Activated CD4-positive, alpha-beta T cell treated with anti-CD3 and anti-CD28 coated beads, Interleukin-2, Interleukin-6, amounts not matched to agents 100 ng/mL and 50 ng/mL, durations not matched to agents 16 hours and 8 hours (primary cell): ENCODE data around the gene GRID1.

Experiments used
- DNase-seq: peaks from one replicate; pipeline ENCODE4 v3.0.0-alpha.2; 2020

The GRID1 gene

GRCh38 chr10:86225103-86225782, 141.4 kb downstream of the GRID1 start:
- DNase-seq: peak; percentile 7

GRCh38 chr10:86224354-86225102, 142.1 kb downstream of the GRID1 start:
- DNase-seq: no peak

GRCh38 chr10:86223256-86223655, 143.3 kb downstream of the GRID1 start:
- no peak for DNase-seq

- no peak for DNase-seq
These were observed 143.9 kb downstream of the GRID1 start for GRCh38 chr10:86222687-86223086.

GRCh38 chr10:86222336-86222650, 144.3 kb downstream of the GRID1 start:
- DNase-seq: no peak

- DNase-seq: no peak
These were observed 144.9 kb downstream of the GRID1 start for GRCh38 chr10:86221442-86222335.

GRCh38 chr10:86220626-86221025, 146.0 kb downstream of the GRID1 start:
- DNase-seq: no peak

- DNase-seq: no peak
These were observed 147.3 kb downstream of the GRID1 start for GRCh38 chr10:86219271-86219670.

GRCh38 chr10:86218842-86219241, 147.8 kb downstream of the GRID1 start:
- DNase-seq: no peak

GRCh38 chr10:86218160-86218559, 148.4 kb downstream of the GRID1 start:
- no peak for DNase-seq

- DNase-seq: no peak
These were observed 149.1 kb downstream of the GRID1 start for GRCh38 chr10:86217371-86218080.

- no peak for DNase-seq
These were observed 149.7 kb downstream of the GRID1 start for GRCh38 chr10:86216886-86217285.

GRCh38 chr10:86215712-86216111, 150.9 kb downstream of the GRID1 start:
- DNase-seq: no peak

GRCh38 chr10:86215046-86215445, 151.5 kb downstream of the GRID1 start:
- no peak for DNase-seq

- DNase-seq: no peak
These were observed 153.4 kb downstream of the GRID1 start for GRCh38 chr10:86213148-86213547.

GRCh38 chr10:86212391-86212700, 154.2 kb downstream of the GRID1 start:
- DNase-seq: no peak

- DNase-seq: no peak
These were observed 154.8 kb downstream of the GRID1 start for GRCh38 chr10:86211691-86212390.

- DNase-seq: no peak
These were observed 156.2 kb downstream of the GRID1 start for GRCh38 chr10:86210416-86210815.

GRCh38 chr10:86209726-86210125, 156.9 kb downstream of the GRID1 start:
- no peak for DNase-seq

- DNase-seq: no peak
These were observed 159.4 kb downstream of the GRID1 start for GRCh38 chr10:86207226-86207625.

GRCh38 chr10:86206240-86206579, 160.4 kb downstream of the GRID1 start:
- no peak for DNase-seq
